HCT116 (cell line): ENCODE results near the gene ARHGAP18.

ENCODE experiments used
- CTCF ChIP-seq, 3 experiments: fragments of 200-600 bp in 1 of 3; sonication (generic) in 1 of 3; IDR thresholded peaks in 2 of 3; conservative IDR thresholded peaks in 1 of 3; 2 replicates each; pipeline ENCODE4 v1.5.1; 2012 to 2017; ENCODE audit warnings: low read depth in 2 of 3, low read length in 2 of 3, antibody characterized with exemption in 1 of 3, borderline replicate concordance in 1 of 3, control low read depth in 1 of 3, mild to moderate bottlenecking in 1 of 3, mixed read lengths in 1 of 3, mixed run types in 1 of 3, moderate library complexity in 1 of 3; ENCODE audit not compliant: insufficient read depth in 1 of 3
- EZH2phosphoT487 ChIP-seq: fragments of 200-600 bp; IDR thresholded peaks from 2 replicates; pipeline ENCODE4 v1.6.1; 2018; ENCODE audit warnings: antibody characterized with exemption, borderline replicate concordance
- ZNF274 ChIP-seq: fragments of 200-500 bp; sonication (Bioruptor generic); IDR thresholded peaks from 2 replicates; pipeline ENCODE4 v1.6.1; 2014; ENCODE audit warnings: mild to moderate bottlenecking, low read depth, low read length, inconsistent platforms

GRCh38 chr6:129701721-129702455 lies 8.1 kb downstream of the ARHGAP18 start:
- TF ChIP-seq CTCF (IDR thresholded peaks at IDR 0.05 in 2 of 3, conservative IDR thresholded peaks at IDR 0.05 in 1 of 3; ENCODE audit: borderline replicate concordance in 1 of 3, insufficient read depth in 1 of 3, low read depth in 2 of 3, low read length in 2 of 3) (no peak), ZNF274 (no peak), EZH2phosphoT487 (no peak)
